Tibial nerve (tissue), 4 donors: ENCODE results near the gene HEXD. TPM values are rescaled to one million over a fixed set of nuclear protein-coding genes. Genes with fewer than 3 reads are reported as not detected.

ENCODE experiments used
- DNase-seq, 2 donors: peaks; one replicate each; pipeline ENCODE4 v3.0.0-alpha.2; 2019; ENCODE audit warnings: low spot score in 2 of 2
- H3K27ac ChIP-seq, 4 donors: fragments of 200-600 bp; sonication (generic) in 3 of 4; one replicate each; pipeline ENCODE4 v1.5.1; 2017 to 2019; ENCODE audit warnings: mild to moderate bottlenecking in 1 of 4
- H3K27me3 ChIP-seq, 2 donors: fragments of 200-600 bp; sonication (generic) in 1 of 2; one replicate each; pipeline versions ENCODE4 v1.5.1 to v1.6.0; 2017 to 2019
- H3K36me3 ChIP-seq, 3 donors: fragments of 200-600 bp; sonication (generic); one replicate each; pipeline ENCODE4 v1.5.1; 2018 to 2019
- H3K4me1 ChIP-seq, 4 donors: fragments of 200-600 bp; sonication (generic) in 3 of 4; one replicate each; pipeline ENCODE4 v1.5.1; 2017 to 2019
- H3K4me3 ChIP-seq, 4 donors: fragments of 200-600 bp; sonication (generic) in 3 of 4; one replicate each; pipeline ENCODE4 v1.5.1; 2017 to 2019; ENCODE audit warnings: mild to moderate bottlenecking in 1 of 4, moderate library complexity in 1 of 4
- H3K9me3 ChIP-seq, 4 donors: fragments of 200-600 bp; sonication (generic) in 3 of 4; one replicate each; pipeline ENCODE4 v1.5.1; 2017 to 2019
- CTCF ChIP-seq, 5 experiments: fragments of 200-600 bp in 3 of 5; fragments of 450-650 bp in 2 of 5; sonication (generic) in 3 of 5; IDR thresholded peaks; one replicate each; pipeline ENCODE4 v1.5.1; 2016 to 2019; ENCODE audit warnings: antibody characterized with exemption in 5 of 5, mild to moderate bottlenecking in 3 of 5, moderate library complexity in 2 of 5
- EP300 ChIP-seq, 2 donors: sonication (generic); formaldehyde crosslinking; IDR thresholded peaks; one replicate each; pipeline ENCODE4 v1.6.1; 2017; ENCODE audit warnings: antibody characterized with exemption in 2 of 2, mild to moderate bottlenecking in 1 of 2
- POLR2A ChIP-seq, 2 donors: fragments of 450-650 bp; IDR thresholded peaks; one replicate each; pipeline ENCODE4 v1.6.1; 2017; ENCODE audit warnings: antibody characterized with exemption in 2 of 2, mild to moderate bottlenecking in 2 of 2, moderate library complexity in 2 of 2
- WGBS, 2 donors: methylation state at CpG; one replicate each; pipeline ENCODE4 v1.1.5; 2018; 5-methylcytosine and 5-hydroxymethylcytosine counted together
- total RNA-seq, 4 donors: library from RNA; depleted of rRNA; stranded (reverse); fragments of >200 nt; gene quantifications; one replicate each; pipeline ENCODE4 v1.1.0, GENCODE V29; 2016

The HEXD gene
- total RNA-seq, 4 donors from 2014 or later = 65.6 to 143 (median 95.1) TPM

GRCh38 chr17:82385559-82386254, 32.4 kb upstream of the HEXD start:
- H3K4me1 ChIP-seq = peaks cover 0 to 39% (median 5%) of the 10 kb centered on the region in 4 donors
- no peak overlapping the region for H3K4me3 ChIP-seq
- 7 to 18% methylated on average over 2 to 17 of the region's 26 CpGs for WGBS, 2 donors
- H3K36me3 ChIP-seq = peaks cover 0 to 10% (median 0%) of the 10 kb centered on the region in 3 donors
- TF ChIP-seq EP300 (IDR thresholded peaks at IDR 0.05) (no peak), POLR2A (IDR thresholded peaks at IDR 0.05) (no peak), CTCF (IDR thresholded peaks at IDR 0.05) (no peak)
- no peaks in the 10 kb centered on the region for H3K9me3 ChIP-seq
- H3K27ac ChIP-seq = peak overlapping the region in 1 of 4 donors; percentile 46
- H3K27me3 ChIP-seq = peaks cover 0 to 45% of the 10 kb centered on the region in 2 donors
- DNase-seq = no peak

GRCh38 chr17:82386255-82386831, 31.8 kb upstream of the HEXD start:
- WGBS, 2 donors = 39 to 40% methylated on average over 6 to 14 of the region's 17 CpGs
- TF ChIP-seq CTCF (IDR thresholded peaks at IDR 0.05) (no peak), EP300 (IDR thresholded peaks at IDR 0.05) (no peak), POLR2A (IDR thresholded peaks at IDR 0.05) (no peak)
- peaks cover 0 to 15% (median 0%) of the 10 kb centered on the region in 3 donors for H3K36me3 ChIP-seq
- no peak for DNase-seq
- H3K4me3 ChIP-seq = no peak overlapping the region
- H3K27ac ChIP-seq = peak overlapping the region in 1 of 4 donors; percentile 0
- no peaks in the 10 kb centered on the region for H3K9me3 ChIP-seq
- peaks cover 0 to 39% (median 5%) of the 10 kb centered on the region in 4 donors for H3K4me1 ChIP-seq
- H3K27me3 ChIP-seq = peaks cover 0 to 45% of the 10 kb centered on the region in 2 donors

- TF ChIP-seq POLR2A (IDR thresholded peaks at IDR 0.05) = no peak
- TF ChIP-seq EP300 (IDR thresholded peaks at IDR 0.05) = no peak
- TF ChIP-seq CTCF (IDR thresholded peaks at IDR 0.05) = no peak
- Histone ChIP-seq H3K4me3 (no peak overlapping the region), H3K36me3 (peaks cover 0 to 23% (median 0%) of the 10 kb centered on the region in 3 donors), H3K27me3 (peaks cover 0 to 45% of the 10 kb centered on the region in 2 donors), H3K27ac (peak overlapping the region in 1 of 4 donors; percentile 0), H3K9me3 (no peaks in the 10 kb centered on the region), H3K4me1 (peaks cover 0 to 36% (median 5%) of the 10 kb centered on the region in 4 donors)
- WGBS, 2 donors = 53 to 57% methylated on average over 35 to 36 of the region's 38 CpGs
- DNase-seq = no peak
Observed at GRCh38 chr17:82386881-82387704, 31.1 kb upstream of the HEXD start.

- DNase-seq = no peak
- Histone ChIP-seq H3K27ac (no peak overlapping the region), H3K27me3 (peaks cover 0 to 42% of the 10 kb centered on the region in 2 donors), H3K4me1 (peaks cover 0 to 36% (median 5%) of the 10 kb centered on the region in 4 donors), H3K9me3 (no peaks in the 10 kb centered on the region), H3K4me3 (no peak overlapping the region), H3K36me3 (peaks cover 0 to 29% (median 0%) of the 10 kb centered on the region in 3 donors)
- no peak for TF ChIP-seq POLR2A (IDR thresholded peaks at IDR 0.05)
- TF ChIP-seq CTCF (IDR thresholded peaks at IDR 0.05) = no peak
- TF ChIP-seq EP300 (IDR thresholded peaks at IDR 0.05) = no peak
- WGBS, 2 donors = 55 to 61% methylated on average over 3 of the region's 3 CpGs
Observed at GRCh38 chr17:82387705-82388106, 30.4 kb upstream of the HEXD start.
